ENCODE measurements around the gene KCNC1. TPM values are rescaled to one million over a fixed set of nuclear protein-coding genes. Genes with fewer than 3 reads are reported as not detected.
A peak's percentile ranks its signal among the peaks of the same experiment; 100 is the strongest.

Gene KCNC1
- total and polyA plus RNA-seq, 9 donors = 0.02 to 0.18 (median 0.03) TPM; not detected in 5

- 65 to 73% (median 68%) methylated on average over 9 of the region's 9 CpGs for WGBS, 3 donors
- TF ChIP-seq, protein P1, sequence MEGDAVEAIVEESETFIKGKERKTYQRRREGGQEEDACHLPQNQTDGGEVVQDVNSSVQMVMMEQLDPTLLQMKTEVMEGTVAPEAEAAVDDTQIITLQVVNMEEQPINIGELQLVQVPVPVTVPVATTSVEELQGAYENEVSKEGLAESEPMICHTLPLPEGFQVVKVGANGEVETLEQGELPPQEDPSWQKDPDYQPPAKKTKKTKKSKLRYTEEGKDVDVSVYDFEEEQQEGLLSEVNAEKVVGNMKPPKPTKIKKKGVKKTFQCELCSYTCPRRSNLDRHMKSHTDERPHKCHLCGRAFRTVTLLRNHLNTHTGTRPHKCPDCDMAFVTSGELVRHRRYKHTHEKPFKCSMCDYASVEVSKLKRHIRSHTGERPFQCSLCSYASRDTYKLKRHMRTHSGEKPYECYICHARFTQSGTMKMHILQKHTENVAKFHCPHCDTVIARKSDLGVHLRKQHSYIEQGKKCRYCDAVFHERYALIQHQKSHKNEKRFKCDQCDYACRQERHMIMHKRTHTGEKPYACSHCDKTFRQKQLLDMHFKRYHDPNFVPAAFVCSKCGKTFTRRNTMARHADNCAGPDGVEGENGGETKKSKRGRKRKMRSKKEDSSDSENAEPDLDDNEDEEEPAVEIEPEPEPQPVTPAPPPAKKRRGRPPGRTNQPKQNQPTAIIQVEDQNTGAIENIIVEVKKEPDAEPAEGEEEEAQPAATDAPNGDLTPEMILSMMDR (IDR thresholded peaks at IDR 0.05) = no peak
- TF ChIP-seq POLR2A (IDR thresholded peaks at IDR 0.05) (no peak), EP300 (IDR thresholded peaks at IDR 0.05) (no peak)
- no peaks in the 10 kb centered on the region for H3K27me3 ChIP-seq
- DNase-seq = peak in 1 of 5 donors; percentile 32
- no peaks in the 10 kb centered on the region for H3K9me3 ChIP-seq
- H3K4me1 ChIP-seq (ENCODE audit: insufficient read depth) = no peaks in the 10 kb centered on the region
- no peaks in the 10 kb centered on the region for H3K36me3 ChIP-seq
- H3K4me3 ChIP-seq = no peak overlapping the region
- H3K27ac ChIP-seq = no peak overlapping the region
- intact Hi-C loops (cut with DNase I) = no loop called here
Measured at GRCh38 chr11:17770048-17770652, 35.6 kb downstream of the KCNC1 start.

DNA sequence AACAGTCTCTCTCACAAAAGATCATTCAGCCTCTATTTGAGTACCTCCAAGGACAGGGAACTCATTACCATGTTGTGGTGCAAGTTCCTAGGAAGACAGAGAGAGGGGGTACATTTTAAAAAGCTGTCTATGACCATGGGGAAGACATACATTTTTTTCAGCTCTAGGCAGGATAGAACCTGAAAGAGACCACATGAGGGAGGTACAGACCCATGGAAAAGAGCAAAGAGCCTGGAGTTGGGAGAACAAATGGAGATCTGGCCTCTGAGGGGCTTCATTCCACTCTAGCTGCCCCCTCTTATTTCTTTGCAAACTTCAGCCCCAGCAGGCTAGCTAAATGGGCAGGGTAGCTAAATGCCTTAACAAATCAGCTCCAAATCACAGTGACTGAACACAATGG is 36.3 kb downstream of the KCNC1 start:
- H3K27me3 ChIP-seq = no peaks in the 10 kb centered on the region
- TF ChIP-seq POLR2A (IDR thresholded peaks at IDR 0.05) = no peak
- TF ChIP-seq, protein P1 (IDR thresholded peaks at IDR 0.05) = no peak
- TF ChIP-seq EP300 (IDR thresholded peaks at IDR 0.05) = no peak
- H3K9me3 ChIP-seq = no peaks in the 10 kb centered on the region
- H3K27ac ChIP-seq = no peak overlapping the region
- intact Hi-C loops (cut with DNase I) = no loop called here
- H3K4me1 ChIP-seq (ENCODE audit: insufficient read depth) = no peaks in the 10 kb centered on the region
- no peaks in the 10 kb centered on the region for H3K36me3 ChIP-seq
- DNase-seq = no peak
- no peak overlapping the region for H3K4me3 ChIP-seq

DNA sequence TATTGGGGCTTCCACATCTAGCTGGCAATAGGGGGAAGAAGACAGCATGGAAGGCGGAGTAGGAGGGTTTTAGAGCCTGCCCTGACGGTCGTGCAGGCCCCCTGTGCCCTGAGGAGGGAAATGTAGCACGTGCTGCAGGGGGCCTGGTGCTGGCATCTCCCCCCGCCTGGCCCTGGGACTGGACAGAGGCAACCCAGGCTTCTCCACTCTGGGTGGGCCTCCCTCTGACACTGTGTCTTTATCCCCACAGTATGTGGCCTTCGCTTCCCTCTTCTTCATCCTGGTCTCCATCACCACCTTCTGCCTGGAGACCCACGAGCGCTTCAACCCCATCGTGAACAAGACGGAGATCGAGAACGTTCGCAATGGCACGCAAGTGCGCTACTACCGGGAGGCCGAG is 36.8 kb downstream of the KCNC1 start:
- no peaks in the 10 kb centered on the region for H3K36me3 ChIP-seq
- no peak overlapping the region for H3K4me3 ChIP-seq
- TF ChIP-seq, protein P1 (IDR thresholded peaks at IDR 0.05) = no peak
- no peak for TF ChIP-seq POLR2A (IDR thresholded peaks at IDR 0.05)
- no peak for TF ChIP-seq EP300 (IDR thresholded peaks at IDR 0.05)
- no peaks in the 10 kb centered on the region for H3K4me1 ChIP-seq (ENCODE audit: insufficient read depth)
- DNase-seq = peak in 1 of 5 donors; percentile 19
- no peak overlapping the region for H3K27ac ChIP-seq
- no peaks in the 10 kb centered on the region for H3K9me3 ChIP-seq
- intact Hi-C loops (cut with DNase I) = no loop called here
- no peaks in the 10 kb centered on the region for H3K27me3 ChIP-seq
- WGBS, 3 donors = 93 to 95% (median 95%) methylated on average over 17 of the region's 17 CpGs

DNA sequence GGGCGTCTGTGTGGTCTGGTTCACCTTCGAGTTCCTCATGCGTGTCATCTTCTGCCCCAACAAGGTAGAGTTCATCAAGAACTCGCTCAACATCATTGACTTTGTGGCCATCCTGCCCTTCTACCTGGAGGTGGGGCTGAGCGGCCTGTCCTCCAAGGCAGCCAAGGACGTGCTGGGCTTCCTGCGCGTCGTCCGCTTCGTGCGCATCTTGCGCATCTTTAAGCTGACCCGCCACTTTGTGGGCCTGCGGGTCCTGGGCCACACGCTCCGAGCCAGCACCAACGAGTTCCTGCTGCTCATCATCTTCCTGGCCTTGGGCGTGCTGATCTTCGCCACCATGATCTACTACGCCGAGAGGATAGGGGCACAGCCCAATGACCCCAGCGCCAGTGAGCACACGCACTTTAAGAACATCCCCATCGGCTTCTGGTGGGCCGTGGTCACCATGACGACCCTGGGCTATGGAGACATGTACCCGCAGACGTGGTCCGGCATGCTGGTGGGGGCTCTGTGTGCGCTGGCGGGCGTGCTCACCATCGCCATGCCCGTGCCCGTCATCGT is 37.3 kb downstream of the KCNC1 start:
- intact Hi-C loops (cut with DNase I) = no loop called here
- H3K36me3 ChIP-seq = no peaks in the 10 kb centered on the region
- H3K4me1 ChIP-seq (ENCODE audit: insufficient read depth) = no peaks in the 10 kb centered on the region
- peak in 1 of 5 donors; percentile 19 for DNase-seq
- no peaks in the 10 kb centered on the region for H3K27me3 ChIP-seq
- no peak overlapping the region for H3K4me3 ChIP-seq
- no peaks in the 10 kb centered on the region for H3K9me3 ChIP-seq
- TF ChIP-seq, protein P1 (IDR thresholded peaks at IDR 0.05) = no peak
- no peak for TF ChIP-seq POLR2A (IDR thresholded peaks at IDR 0.05)
- TF ChIP-seq EP300 (IDR thresholded peaks at IDR 0.05) = no peak
- 97% methylated on average over 37 of the region's 37 CpGs for WGBS, 3 donors
- no peak overlapping the region for H3K27ac ChIP-seq
